ENCODE data around the gene ACSL4. TPM values are rescaled to one million over a fixed set of nuclear protein-coding genes. Genes with fewer than 3 reads are reported as not detected.

ACSL4 gene
- total and polyA plus RNA-seq, 4 experiments from 2014 or later = 8.0 to 24.3 (median 15.5) TPM

DNA sequence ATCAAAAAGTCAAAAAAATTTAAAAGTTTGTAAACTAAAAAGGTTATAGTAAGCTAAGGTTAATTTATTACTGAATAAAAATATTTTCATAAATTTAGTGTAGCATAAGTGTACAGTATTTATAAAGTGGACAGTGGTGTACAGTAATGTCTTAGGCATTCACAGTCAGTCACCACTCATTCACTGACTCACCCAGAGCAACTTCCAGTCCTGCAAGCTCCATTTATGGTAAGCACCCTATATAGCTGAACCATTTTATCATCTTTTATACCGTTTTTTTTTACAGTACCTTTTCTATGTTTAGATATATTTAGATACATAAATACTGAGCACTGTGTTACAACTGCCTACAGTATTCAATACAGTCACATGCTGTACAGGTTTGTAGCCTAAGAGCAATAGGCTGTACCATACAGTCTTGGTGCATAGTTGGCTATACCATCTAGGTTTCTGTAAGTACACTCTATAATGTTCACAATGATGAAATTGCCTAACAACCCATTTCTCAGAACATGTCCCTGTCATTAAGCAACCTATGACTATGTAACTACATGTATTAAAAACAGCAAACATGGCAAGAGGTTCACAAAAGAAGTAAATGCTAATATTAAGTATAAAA lies 18.6 kb downstream of the ACSL4 start:
- Mint-ChIP-seq H3K36me3 (peaks cover 0 to 2% of the 10 kb centered on the region in 2 donors), H3K4me1 (peaks cover 16 to 35% (median 25%) of the 10 kb centered on the region in 4 donors), H3K4me3 (no peak overlapping the region), H3K27ac (no peak overlapping the region), H3K27me3 (no peaks in the 10 kb centered on the region), H3K9me3 (no peaks in the 10 kb centered on the region)
- H3K27ac ChIP-seq (ENCODE audit: low read depth, low read length) = no peak overlapping the region
- CTCF ChIA-PET (ENCODE audit: partially characterized antibody) = interaction anchor here (1.3 to 9.2 kb wide), 7 partner anchors 9 to 692 kb away, joined by 3 to 184 read pairs (median 4); no protein-coding TSS in a partner anchor
- intact Hi-C loops (cut with micrococcal nuclease) = loop anchor here (5.0 kb wide), 1 partner anchor 433 kb away; no protein-coding TSS in a partner anchor
- no peaks in the 10 kb centered on the region for H3K27me3 ChIP-seq (ENCODE audit: insufficient read depth, low read length)
- no peak for DNase-seq
- peaks cover 4% of the 10 kb centered on the region for H3K4me1 ChIP-seq (ENCODE audit: insufficient read depth, low read length)
- POLR2A ChIA-PET (ENCODE audit: partially characterized antibody) = interaction anchor here (1.0 kb wide), 1 partner anchor 18 kb away, joined by 4 read pairs; no protein-coding TSS in a partner anchor
- H3K9me3 ChIP-seq (ENCODE audit: control insufficient read depth in 1 of 2, low read length in 2 of 2) = no peaks in the 10 kb centered on the region
- H3K36me3 ChIP-seq (ENCODE audit: insufficient read depth, low read length) = no peaks in the 10 kb centered on the region
- no peak overlapping the region for H3K4me3 ChIP-seq (ENCODE audit: low read length in 2 of 2)

DNA sequence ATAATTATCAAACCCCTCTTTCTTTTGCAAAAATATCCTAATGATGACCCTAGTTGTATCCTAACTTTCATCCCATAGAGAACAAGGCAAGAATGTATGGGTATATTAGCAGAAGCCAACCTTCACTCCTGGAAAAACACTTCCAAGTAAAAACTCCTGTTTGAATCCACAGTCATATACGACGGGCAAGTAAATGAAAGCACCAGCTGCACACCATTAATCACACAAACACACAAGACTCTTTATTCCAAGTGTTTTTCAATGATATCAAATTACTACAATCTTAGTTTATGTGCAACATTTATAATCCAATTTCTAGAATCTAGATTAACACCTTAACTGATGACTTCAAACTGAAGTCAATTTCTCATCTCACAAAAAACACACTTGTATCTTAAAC lies 22.9 kb downstream of the ACSL4 start:
- CTCF ChIA-PET (ENCODE audit: partially characterized antibody) = interaction anchor here (1.8 to 9.2 kb wide), 2 partner anchors 23 to 147 kb away, joined by 3 to 184 read pairs; partner anchors contain the start of gene ACSL4
- H3K4me1 Mint-ChIP-seq = peaks cover 20 to 47% (median 37%) of the 10 kb centered on the region in 4 donors
- intact Hi-C loops (cut with micrococcal nuclease) = loop anchor here (5.0 kb wide), 1 partner anchor 437 kb away; no protein-coding TSS in a partner anchor
- H3K9me3 ChIP-seq (ENCODE audit: control insufficient read depth in 1 of 2, low read length in 2 of 2) = no peaks in the 10 kb centered on the region
- peaks cover 0 to 2% of the 10 kb centered on the region in 2 donors for H3K36me3 Mint-ChIP-seq
- no peak for DNase-seq
- H3K27ac Mint-ChIP-seq = no peak overlapping the region
- peaks cover 26% of the 10 kb centered on the region for H3K4me1 ChIP-seq (ENCODE audit: insufficient read depth, low read length)
- H3K4me3 Mint-ChIP-seq = peak overlapping the region in 2 of 8 donors; percentile 2 to 45
- no peaks in the 10 kb centered on the region for H3K36me3 ChIP-seq (ENCODE audit: insufficient read depth, low read length)
- H3K27me3 ChIP-seq (ENCODE audit: insufficient read depth, low read length) = no peaks in the 10 kb centered on the region
- H3K27me3 Mint-ChIP-seq = no peaks in the 10 kb centered on the region
- no peaks in the 10 kb centered on the region for H3K9me3 Mint-ChIP-seq
- POLR2A ChIA-PET (ENCODE audit: partially characterized antibody) = no interaction called here
- no peak overlapping the region for H3K27ac ChIP-seq (ENCODE audit: low read depth, low read length)
- H3K4me3 ChIP-seq (ENCODE audit: low read length in 2 of 2) = no peak overlapping the region

DNA sequence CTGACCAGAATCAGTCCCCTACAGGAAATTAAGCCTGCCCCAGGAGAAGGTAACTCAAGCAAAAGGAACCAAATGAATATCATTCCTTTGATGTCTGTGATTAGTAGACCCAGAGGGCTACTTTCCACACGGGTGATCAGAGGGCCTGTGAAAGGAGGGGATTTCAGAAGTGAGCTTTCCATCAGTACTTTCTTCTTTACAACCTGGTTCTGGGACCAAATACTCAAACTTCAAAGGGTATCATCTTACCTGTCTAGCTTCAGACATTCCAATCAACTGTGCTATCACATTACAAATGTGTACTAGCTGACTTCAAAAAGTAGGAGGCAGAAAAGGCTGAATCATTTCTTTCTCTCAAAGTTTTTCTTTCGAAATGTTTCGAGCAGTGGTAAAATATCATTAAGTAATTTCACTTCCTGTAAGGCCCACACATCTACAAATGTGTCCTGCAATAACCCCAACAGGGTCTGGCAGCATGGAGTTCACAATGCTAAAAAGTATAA lies 23.9 kb downstream of the ACSL4 start:
- CTCF ChIA-PET (ENCODE audit: partially characterized antibody) = interaction anchor here (1.1 to 9.2 kb wide), 4 partner anchors 9 to 148 kb away, joined by 3 to 184 read pairs (median 4); no protein-coding TSS in a partner anchor
- intact Hi-C loops (cut with micrococcal nuclease) = no loop called here
- DNase-seq = no peak

DNA sequence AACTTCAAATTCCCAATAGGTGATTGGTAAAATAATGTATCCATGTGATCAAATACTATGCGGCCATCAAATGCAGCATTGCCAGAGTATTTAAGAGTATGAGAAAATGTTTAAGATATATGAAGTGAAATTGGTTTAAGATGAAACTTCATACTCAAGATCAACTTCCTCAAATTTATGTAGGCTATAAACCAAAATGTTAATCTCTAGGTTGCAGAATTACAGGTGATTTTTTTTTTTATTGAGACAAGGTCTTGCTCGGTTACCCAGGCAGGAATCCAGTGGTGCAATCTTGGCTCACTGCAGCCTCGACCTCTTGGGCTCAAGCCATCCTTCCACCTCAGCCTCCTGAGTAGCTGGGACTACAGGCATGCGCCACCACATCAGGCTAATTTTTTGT lies 25.3 kb downstream of the ACSL4 start:
- intact Hi-C loops (cut with micrococcal nuclease) = no loop called here
- H3K4me3 ChIP-seq (ENCODE audit: low read length in 2 of 2) = no peak overlapping the region
- H3K27me3 Mint-ChIP-seq = no peaks in the 10 kb centered on the region
- no peaks in the 10 kb centered on the region for H3K36me3 ChIP-seq (ENCODE audit: insufficient read depth, low read length)
- H3K27ac Mint-ChIP-seq = peak overlapping the region in 2 of 7 donors; percentile 5 to 44
- H3K4me1 Mint-ChIP-seq = peaks cover 20 to 54% (median 34%) of the 10 kb centered on the region in 4 donors
- H3K27ac ChIP-seq (ENCODE audit: low read depth, low read length) = no peak overlapping the region
- no peak for DNase-seq
- POLR2A ChIA-PET (ENCODE audit: partially characterized antibody) = no interaction called here
- H3K4me3 Mint-ChIP-seq = peak overlapping the region in 6 of 8 donors; percentile 13 to 69 (median 54)
- H3K36me3 Mint-ChIP-seq = no peaks in the 10 kb centered on the region
- H3K9me3 ChIP-seq (ENCODE audit: control insufficient read depth in 1 of 2, low read length in 2 of 2) = no peaks in the 10 kb centered on the region
- H3K9me3 Mint-ChIP-seq = no peaks in the 10 kb centered on the region
- no peaks in the 10 kb centered on the region for H3K27me3 ChIP-seq (ENCODE audit: insufficient read depth, low read length)
- peaks cover 26% of the 10 kb centered on the region for H3K4me1 ChIP-seq (ENCODE audit: insufficient read depth, low read length)
- CTCF ChIA-PET (ENCODE audit: partially characterized antibody) = interaction anchor here (1.5 to 9.2 kb wide), 2 partner anchors 13 to 150 kb away, joined by 3 to 184 read pairs; no protein-coding TSS in a partner anchor

More for the DNA sequence above, 23.9 kb downstream of the ACSL4 start:
- Histone ChIP-seq H3K4me1 (ENCODE audit: insufficient read depth, low read length) (peaks cover 26% of the 10 kb centered on the region), H3K4me3 (ENCODE audit: low read length in 2 of 2) (no peak overlapping the region), H3K36me3 (ENCODE audit: insufficient read depth, low read length) (no peaks in the 10 kb centered on the region), H3K9me3 (ENCODE audit: control insufficient read depth in 1 of 2, low read length in 2 of 2) (no peaks in the 10 kb centered on the region), H3K27me3 (ENCODE audit: insufficient read depth, low read length) (no peaks in the 10 kb centered on the region), H3K27ac (ENCODE audit: low read depth, low read length) (no peak overlapping the region)
- peaks cover 0 to 2% of the 10 kb centered on the region in 2 donors for H3K36me3 Mint-ChIP-seq
- POLR2A ChIA-PET (ENCODE audit: partially characterized antibody) = interaction anchor here (1.5 kb wide), 1 partner anchor 11 kb away, joined by 7 read pairs; no protein-coding TSS in a partner anchor
- peak overlapping the region in 5 of 8 donors; percentile 8 to 65 (median 47) for H3K4me3 Mint-ChIP-seq
- no peaks in the 10 kb centered on the region for H3K27me3 Mint-ChIP-seq
- no peaks in the 10 kb centered on the region for H3K9me3 Mint-ChIP-seq
- peak overlapping the region in 3 of 7 donors; percentile 5 to 69 (median 61) for H3K27ac Mint-ChIP-seq
- H3K4me1 Mint-ChIP-seq = peaks cover 25 to 57% (median 41%) of the 10 kb centered on the region in 4 donors

DNA sequence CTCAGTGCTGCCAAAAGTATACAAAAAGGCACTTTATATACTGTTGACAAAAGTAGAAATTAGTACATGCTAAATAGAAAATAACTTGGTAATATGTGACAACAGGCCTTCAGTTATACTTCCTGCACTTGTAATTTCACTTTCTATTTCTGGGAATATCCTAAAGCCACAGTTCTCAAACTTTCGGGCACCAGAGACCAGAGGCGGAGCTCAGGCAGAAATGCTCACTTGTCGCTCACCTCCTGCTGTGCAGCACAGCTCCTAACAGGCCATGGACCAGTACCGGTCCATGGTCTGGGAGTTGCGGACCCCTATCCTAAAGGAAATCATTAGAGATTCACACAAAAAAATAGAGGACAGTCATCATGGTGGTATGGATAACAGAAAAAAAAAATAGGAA lies 25.7 kb downstream of the ACSL4 start:
- Histone ChIP-seq H3K27me3 (ENCODE audit: insufficient read depth, low read length) (no peaks in the 10 kb centered on the region), H3K9me3 (ENCODE audit: control insufficient read depth in 1 of 2, low read length in 2 of 2) (no peaks in the 10 kb centered on the region), H3K4me1 (ENCODE audit: insufficient read depth, low read length) (peaks cover 26% of the 10 kb centered on the region), H3K4me3 (ENCODE audit: low read length in 2 of 2) (no peak overlapping the region), H3K27ac (ENCODE audit: low read depth, low read length) (no peak overlapping the region), H3K36me3 (ENCODE audit: insufficient read depth, low read length) (no peaks in the 10 kb centered on the region)
- Mint-ChIP-seq H3K27me3 (no peaks in the 10 kb centered on the region), H3K9me3 (no peaks in the 10 kb centered on the region), H3K27ac (peak overlapping the region in 2 of 7 donors; percentile 5 to 44), H3K4me3 (peak overlapping the region in 7 of 8 donors; percentile 13 to 69 (median 54)), H3K36me3 (no peaks in the 10 kb centered on the region), H3K4me1 (peaks cover 22 to 58% (median 35%) of the 10 kb centered on the region in 4 donors)
- DNase-seq = no peak
- POLR2A ChIA-PET (ENCODE audit: partially characterized antibody) = no interaction called here
- CTCF ChIA-PET (ENCODE audit: partially characterized antibody) = interaction anchor here (2.1 kb wide), 1 partner anchor 11 kb away, joined by 5 read pairs; no protein-coding TSS in a partner anchor
- intact Hi-C loops (cut with micrococcal nuclease) = no loop called here

DNA sequence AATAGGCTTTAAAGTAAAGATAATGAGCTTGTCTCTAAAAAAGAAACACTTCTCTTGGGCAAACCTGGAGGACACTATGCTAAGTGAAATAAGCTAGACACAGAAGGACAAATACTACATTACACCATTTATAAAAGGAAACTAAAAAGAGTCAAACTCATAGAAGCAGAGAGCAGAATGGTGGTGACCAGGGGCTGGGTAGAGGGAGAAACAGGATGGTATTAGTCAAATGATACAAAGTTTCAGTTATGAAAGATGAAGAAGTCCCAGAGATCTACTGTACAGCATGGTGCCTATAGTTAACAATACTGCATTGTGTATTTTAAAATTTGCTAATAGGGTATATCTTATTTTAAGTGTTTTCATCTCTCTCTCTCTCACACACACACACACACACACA lies 28.5 kb downstream of the ACSL4 start:
- Mint-ChIP-seq H3K27ac (no peak overlapping the region), H3K36me3 (no peaks in the 10 kb centered on the region), H3K4me1 (peaks cover 20 to 54% (median 30%) of the 10 kb centered on the region in 4 donors), H3K9me3 (no peaks in the 10 kb centered on the region), H3K4me3 (no peak overlapping the region), H3K27me3 (no peaks in the 10 kb centered on the region)
- H3K27me3 ChIP-seq (ENCODE audit: insufficient read depth, low read length) = no peaks in the 10 kb centered on the region
- intact Hi-C loops (cut with micrococcal nuclease) = no loop called here
- DNase-seq = no peak
- no peaks in the 10 kb centered on the region for H3K36me3 ChIP-seq (ENCODE audit: insufficient read depth, low read length)
- POLR2A ChIA-PET (ENCODE audit: partially characterized antibody) = interaction anchor here (1.6 kb wide), 1 partner anchor 28 kb away, joined by 3 read pairs; the partner anchor contains the start of gene ACSL4
- no peaks in the 10 kb centered on the region for H3K9me3 ChIP-seq (ENCODE audit: control insufficient read depth in 1 of 2, low read length in 2 of 2)
- H3K4me1 ChIP-seq (ENCODE audit: insufficient read depth, low read length) = peaks cover 23% of the 10 kb centered on the region
- no peak overlapping the region for H3K4me3 ChIP-seq (ENCODE audit: low read length in 2 of 2)
- CTCF ChIA-PET (ENCODE audit: partially characterized antibody) = interaction anchor here (1.9 to 2.0 kb wide), 2 partner anchors 9 to 186 kb away, joined by 7 to 10 read pairs; no protein-coding TSS in a partner anchor
- H3K27ac ChIP-seq (ENCODE audit: low read depth, low read length) = no peak overlapping the region

DNA sequence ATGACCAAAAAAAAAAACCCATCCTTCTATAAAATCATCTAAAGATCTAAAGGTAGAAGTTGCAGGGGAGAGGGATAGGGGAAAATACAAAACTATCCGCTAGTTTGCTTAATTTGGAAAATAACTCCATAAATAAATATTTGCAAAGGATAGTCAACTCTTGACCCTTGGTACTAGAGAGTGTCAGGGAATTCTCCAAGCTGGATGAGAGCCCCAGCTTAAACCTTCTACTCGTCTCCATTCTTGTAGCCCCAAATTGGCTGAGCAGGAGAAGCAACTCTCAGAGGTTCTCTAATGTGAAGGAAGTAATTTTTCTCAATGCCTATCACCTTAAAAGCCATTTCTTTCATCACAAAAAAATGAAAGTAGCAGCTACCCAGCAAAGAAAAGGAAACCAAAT lies 35.2 kb downstream of the ACSL4 start:
- Histone ChIP-seq H3K27me3 (ENCODE audit: insufficient read depth, low read length) (no peaks in the 10 kb centered on the region), H3K4me3 (ENCODE audit: low read length in 2 of 2) (no peak overlapping the region), H3K9me3 (ENCODE audit: control insufficient read depth in 1 of 2, low read length in 2 of 2) (no peaks in the 10 kb centered on the region), H3K4me1 (ENCODE audit: insufficient read depth, low read length) (peaks cover 6% of the 10 kb centered on the region), H3K36me3 (ENCODE audit: insufficient read depth, low read length) (no peaks in the 10 kb centered on the region), H3K27ac (ENCODE audit: low read depth, low read length) (no peak overlapping the region)
- CTCF ChIA-PET (ENCODE audit: partially characterized antibody) = interaction anchor here (0.9 to 1.4 kb wide), 2 partner anchors 15 to 159 kb away, joined by 3 to 4 read pairs; no protein-coding TSS in a partner anchor
- Mint-ChIP-seq H3K9me3 (no peaks in the 10 kb centered on the region), H3K4me1 (peaks cover 12 to 27% (median 21%) of the 10 kb centered on the region in 4 donors), H3K4me3 (no peak overlapping the region), H3K27me3 (no peaks in the 10 kb centered on the region), H3K36me3 (peaks cover 0 to 4% of the 10 kb centered on the region in 2 donors), H3K27ac (no peak overlapping the region)
- DNase-seq = no peak
- intact Hi-C loops (cut with micrococcal nuclease) = no loop called here
- POLR2A ChIA-PET (ENCODE audit: partially characterized antibody) = interaction anchor here (1.9 kb wide), 1 partner anchor 11 kb away, joined by 7 read pairs; no protein-coding TSS in a partner anchor

Data from CD4-positive, alpha-beta memory T cell (primary cell).